Measurements from ENCODE around the gene SPAG16.

GRCh38 chr2:213281156-213281555 lies 3.1 kb upstream of the SPAG16 start:
- no peak for TF ChIP-seq CTCF (conservative IDR thresholded peaks at IDR 0.05)
- no peak for TF ChIP-seq EZH2 (IDR thresholded peaks at IDR 0.05; ENCODE audit: low read depth)

All from PC-9 (cell line).